ENCODE results near the gene CORO2B. TPM values are rescaled to one million over a fixed set of nuclear protein-coding genes. Genes with fewer than 3 reads are reported as not detected.
"Not testable (repeated sequence)": the region's sequence is repeated elsewhere in the genome, so short reads cannot be mapped to it uniquely, and the experiment has no call there.

Gene CORO2B
- total RNA-seq, 1 experiment from 2014 or later, result 20.3 TPM

DNA sequence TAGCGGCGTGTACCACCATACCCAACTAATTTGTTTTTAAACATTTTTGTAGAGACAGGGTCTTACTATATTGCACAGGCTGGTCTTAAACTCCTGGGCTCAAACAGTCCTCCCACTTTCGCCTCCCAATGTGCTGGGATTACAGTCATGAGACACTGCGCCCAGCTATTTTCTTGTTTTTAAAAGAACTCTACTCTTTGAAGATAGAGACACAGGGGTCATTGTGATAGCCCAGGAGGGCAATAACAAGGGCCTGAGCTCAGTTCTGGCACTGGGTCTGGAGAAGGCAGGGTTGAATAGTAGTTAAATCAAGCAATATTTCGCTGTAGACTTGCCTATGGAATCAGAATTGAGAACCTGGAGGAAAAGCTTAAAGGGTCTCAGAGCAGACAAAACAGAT is 143.1 kb downstream of the CORO2B start:
- no peak for DNase-seq (ENCODE audit: low read depth)

DNA sequence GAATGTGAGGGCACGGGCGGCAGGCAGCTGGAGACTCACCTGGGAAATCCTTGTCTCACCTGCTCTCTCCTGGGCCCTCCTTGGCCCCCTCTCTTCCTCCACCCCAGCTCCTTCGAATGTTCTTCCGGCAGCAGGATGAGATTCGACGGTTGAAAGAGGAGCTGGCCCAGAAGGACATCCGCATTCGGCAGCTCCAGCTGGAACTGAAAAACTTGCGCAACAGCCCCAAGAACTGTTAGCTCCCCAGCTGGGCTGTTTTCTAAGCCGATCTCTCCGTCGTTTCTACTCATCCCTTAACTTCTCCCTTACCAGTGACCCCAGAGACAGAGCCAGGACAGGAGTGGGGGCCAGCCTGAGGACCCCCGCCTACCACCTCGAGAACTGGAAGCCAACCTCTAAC is 146.9 kb downstream of the CORO2B start:
- no peak for DNase-seq (ENCODE audit: low read depth)

DNA sequence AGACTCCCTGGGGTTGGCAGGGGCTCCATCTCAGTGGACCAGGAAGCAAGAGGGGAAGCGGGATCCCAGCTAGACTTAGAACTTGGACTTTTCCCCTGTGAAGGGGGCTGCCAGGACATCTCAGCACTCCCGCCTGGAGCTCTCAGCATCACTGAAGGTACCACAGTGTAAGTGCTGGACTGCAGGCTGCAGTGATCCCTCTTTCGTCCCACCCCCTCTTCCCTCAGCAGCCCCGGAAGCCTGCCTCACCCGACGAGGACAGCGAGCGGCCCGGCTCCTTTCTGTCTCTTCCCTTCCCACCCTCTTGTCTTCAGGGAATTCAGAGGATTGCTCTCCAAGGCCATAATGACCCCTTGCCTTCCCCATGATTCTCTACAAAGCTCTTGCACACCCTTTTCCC is 147.5 kb downstream of the CORO2B start:
- DNase-seq (ENCODE audit: low read depth), result no peak

DNA sequence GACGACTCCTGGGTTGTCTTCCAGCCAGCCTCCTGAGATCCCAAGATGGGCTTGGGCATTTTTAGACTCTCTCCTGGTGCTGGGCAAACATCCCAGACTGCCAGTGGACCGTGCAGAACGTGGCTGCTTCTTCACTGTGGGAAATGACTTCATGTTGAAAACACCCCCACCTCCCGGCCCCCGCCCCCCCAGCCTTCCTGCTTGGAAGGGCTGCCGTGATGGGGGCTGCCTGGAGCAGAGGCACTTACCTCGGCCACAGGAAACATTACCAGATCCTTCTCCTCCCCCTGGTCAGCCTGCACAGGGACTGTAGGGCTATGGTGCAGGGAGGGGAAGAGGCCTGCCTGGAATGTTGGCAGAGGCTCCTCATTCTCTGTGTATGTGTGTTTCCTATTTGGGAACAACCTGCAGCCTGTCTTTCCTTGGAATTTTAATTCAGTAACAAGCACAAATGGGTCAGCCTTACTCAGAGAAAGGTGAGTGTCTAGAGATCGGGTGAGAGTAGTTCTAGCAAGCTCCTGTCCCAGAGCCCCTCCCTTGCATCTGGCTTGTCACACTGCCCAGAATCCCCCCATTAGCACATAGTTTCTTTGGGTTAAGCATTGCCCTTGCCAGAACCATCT is 151.1 kb downstream of the CORO2B start:
- no peak for DNase-seq (ENCODE audit: low read depth)

DNA sequence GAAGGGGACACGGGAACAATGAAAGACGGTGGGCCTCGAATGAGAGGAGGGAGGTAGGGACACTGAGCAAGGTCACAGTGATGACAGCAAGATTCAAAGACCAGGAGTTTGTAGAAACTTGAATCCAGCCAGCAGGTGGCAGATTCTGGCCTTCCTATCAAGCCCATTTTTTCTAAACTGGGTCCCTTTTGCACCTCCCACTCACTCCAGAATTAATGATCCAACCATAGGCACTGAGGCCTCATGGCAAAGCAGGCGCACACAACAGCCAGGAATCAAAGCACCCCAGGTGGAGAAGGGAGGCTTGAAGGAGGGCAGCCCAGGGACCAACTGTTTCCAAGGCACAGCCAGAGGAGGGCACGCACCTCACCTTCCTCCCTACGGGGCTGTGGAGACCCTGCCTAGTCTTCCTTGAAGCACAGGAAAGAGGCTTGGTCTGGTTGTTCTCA is 151.7 kb downstream of the CORO2B start:
- peak; percentile 29 for DNase-seq (ENCODE audit: low read depth)

DNA sequence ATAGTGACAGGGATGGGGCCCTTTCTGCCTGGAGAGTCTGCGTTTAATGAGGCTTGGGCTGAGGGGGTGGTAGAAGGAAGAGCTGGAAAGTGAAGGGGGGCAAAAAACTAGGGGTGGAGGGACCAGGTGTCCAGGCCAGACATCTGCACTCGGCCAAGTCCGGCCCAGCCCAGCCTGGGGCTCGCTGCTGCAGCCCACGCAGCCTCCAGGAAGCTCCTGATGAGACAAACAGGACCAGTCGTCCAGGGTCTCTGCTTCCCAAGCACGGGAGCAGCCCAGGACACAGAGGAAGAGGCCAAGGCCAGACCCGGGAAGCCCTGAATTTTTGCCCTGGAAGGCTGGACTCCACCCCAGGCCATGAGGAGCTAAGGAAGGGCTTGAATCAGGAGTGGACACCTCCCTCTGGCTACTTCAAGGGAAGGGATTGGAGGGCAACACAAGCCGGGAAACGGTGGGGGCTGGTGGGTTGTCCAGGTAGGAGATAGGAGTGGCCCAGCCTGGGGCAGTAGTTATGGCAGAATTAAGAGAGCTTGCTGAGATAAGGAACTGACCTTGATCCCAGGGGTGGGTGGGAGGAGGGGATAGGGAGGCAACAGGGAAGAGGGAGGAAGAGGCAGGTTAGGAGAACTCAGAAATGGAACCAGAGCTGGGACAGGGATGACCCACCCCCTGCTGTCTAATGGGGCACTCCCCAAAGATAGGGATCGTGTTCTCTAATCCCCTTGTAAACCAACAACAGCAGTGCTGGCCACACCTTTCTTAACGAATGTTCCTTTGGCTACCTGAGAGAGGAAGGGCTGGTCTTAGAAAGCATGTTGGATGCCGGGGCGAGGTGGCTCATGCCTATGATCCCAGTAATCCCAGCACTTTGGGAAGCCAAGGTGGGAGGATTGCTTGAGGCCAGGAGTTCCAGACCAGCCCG is 152.4 kb downstream of the CORO2B start:
- no peak for DNase-seq (ENCODE audit: low read depth)

DNA sequence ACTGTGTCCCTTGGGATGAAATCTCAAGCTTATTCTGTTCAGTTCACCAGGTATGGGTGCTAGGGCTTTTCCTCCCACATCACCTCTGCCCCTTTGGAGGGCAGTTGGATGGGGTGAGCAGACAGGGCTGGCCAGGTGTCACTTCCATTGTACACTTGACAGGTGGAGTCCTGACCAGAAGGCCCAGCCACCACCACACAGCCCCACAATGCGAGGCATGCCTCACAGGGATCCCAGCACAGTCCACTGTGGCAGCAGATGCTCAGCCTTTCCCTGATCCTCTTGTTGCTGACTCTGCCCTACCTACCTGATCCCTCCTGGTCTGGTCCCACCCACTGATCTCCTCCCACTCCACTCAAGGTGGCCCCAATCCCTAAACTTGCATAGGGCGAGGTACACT is 153.7 kb downstream of the CORO2B start:
- DNase-seq (ENCODE audit: low read depth), result no peak

DNA sequence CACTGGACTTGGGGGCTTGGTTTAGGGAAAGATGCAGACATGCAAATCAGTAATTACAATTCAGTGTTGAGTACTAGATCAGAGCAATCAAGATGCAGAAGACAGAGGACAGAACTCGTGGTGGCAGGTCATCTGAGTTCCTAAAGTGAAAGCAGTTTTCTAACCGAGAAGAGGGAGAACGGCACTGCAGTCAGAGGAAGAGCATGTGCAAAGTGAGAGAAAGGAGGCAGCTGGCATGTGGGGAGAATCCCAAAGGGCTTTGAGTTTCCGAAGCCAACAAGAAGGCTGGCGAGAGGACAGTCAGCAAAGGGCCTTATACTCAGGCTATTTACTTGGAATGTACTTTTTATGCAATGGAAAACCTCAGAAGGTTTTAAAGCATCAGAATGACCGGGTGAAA is 154.9 kb downstream of the CORO2B start:
- DNase-seq (ENCODE audit: low read depth), result peak; percentile 64

DNA sequence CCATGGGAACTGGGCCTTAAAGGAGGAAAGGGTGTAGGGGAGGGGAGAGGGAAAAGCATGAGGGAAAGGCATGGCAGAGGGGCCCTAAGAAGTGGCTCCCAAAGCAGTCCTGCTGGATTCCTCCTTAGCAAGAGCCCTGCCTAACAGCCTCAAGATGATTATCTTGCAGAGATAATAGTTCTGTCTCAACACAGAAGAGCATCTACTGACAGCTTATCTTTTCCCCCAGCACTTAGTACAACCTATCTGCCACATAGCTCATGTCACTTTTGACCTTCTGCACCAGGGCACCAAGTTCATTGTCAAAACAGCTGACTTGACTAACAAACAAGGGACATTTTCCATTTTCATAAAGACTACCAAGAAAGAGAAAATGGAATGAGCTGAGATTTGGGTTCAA is 155.6 kb downstream of the CORO2B start:
- no peak for DNase-seq (ENCODE audit: low read depth)

DNA sequence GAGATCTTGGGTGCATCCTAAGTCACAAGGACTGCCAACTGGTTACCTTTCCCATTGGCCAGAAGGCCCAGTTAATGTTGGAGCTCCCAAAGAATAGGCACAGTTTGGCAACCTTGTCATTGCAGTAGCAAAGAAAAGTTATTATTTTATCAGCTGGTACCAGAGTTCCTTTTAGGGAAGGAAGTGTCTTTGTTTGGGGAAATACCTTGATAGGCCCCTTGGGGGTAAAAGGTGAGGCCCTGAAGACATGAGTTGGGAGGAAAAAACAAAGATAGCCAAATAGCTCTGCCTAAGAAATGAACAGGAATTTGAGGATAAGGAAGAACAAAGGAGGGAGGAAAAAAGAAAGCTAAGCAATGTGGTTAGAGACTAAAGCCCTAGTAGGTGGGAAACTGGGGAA is 156.1 kb downstream of the CORO2B start:
- no peak for DNase-seq (ENCODE audit: low read depth)

DNA sequence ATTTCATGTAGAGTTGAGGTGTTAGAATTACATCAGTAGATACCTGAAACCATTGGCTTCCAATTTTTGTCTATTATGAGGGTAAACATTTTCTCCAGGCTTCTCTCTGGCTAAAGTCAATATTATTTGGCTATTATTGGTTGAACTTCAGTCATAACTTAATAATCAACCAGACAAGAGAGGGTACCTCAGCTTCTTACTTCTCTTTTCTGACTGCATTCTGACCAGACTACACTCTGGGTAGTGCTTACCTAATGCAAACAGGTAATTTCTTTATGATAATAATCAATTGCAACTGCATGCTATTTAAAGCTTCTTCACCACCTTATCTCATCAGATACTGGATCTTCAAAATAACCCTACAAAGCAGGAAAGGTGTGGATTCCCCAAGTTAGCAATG is 156.8 kb downstream of the CORO2B start:
- DNase-seq (ENCODE audit: low read depth), result no peak

DNA sequence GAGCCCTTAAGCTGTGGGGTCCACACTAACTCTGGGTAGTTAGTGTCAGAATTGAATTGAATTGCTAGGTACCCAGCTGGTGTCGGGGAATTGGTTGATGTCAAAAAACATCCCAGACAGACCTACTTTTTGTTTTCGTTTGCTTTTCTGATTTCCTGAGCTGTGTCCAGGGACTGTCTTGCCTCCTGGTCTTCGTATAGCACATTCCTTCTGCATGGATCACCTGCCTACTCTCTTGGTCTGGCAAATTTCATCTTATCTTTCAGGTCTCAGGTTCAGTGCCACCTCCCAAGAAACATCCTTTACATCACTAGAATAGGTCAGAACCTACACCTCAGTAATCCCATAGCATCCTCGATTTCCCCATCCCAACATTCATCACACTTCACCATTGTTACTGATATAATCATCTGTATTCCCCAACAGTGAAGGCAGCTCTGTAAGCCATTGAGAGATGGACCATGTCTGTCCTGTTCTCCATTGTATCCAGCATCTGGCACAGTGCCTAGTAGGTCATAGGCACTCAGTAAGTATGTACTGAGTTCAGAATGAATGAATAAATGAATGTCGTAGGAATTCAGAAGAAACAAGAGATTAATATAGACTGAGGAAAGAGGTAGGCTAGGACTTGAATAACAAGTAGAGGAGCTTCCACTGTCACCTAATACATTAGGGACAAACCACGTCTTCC is 160.7 kb downstream of the CORO2B start:
- DNase-seq (ENCODE audit: low read depth), result no peak

DNA sequence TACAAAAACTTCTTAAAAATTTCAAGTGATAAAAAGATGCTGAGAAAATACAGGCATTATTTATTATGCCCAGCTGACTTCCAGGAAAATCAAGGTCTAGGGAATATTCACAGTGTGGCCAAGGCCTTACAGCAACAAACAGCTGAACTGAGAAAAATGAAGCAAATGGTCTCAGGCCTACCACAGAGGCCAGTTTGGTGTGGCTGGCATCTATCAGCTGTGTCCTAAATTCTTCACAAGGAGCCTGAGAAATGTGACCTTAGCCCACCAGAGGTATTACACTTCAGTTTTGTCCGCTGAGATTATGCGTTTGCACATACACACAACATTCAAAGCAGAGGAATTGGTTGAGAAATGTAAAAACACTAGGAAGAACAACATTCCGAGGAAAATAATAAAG is 164.5 kb downstream of the CORO2B start:
- no peak for DNase-seq (ENCODE audit: low read depth)

DNA sequence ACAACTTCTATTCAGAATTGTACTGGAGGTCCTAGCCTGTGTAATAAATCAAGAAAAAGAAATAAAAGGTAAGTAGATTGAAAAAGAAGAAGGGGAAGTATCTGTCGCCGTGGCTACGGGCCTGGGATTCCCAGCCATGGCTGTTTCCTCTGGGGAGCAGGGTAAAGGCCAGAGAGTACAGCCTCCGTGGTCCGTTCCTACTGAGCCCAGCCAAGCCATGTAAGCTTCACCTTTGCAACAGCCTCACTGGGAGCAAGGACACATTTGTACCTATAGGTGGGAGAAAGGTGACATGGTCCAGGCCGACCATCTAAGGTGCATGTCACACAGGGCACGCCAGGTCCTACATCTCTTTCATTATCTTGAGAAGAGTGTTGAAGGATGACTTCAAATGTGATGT is 170.6 kb downstream of the CORO2B start:
- DNase-seq (ENCODE audit: low read depth), result no peak

DNA sequence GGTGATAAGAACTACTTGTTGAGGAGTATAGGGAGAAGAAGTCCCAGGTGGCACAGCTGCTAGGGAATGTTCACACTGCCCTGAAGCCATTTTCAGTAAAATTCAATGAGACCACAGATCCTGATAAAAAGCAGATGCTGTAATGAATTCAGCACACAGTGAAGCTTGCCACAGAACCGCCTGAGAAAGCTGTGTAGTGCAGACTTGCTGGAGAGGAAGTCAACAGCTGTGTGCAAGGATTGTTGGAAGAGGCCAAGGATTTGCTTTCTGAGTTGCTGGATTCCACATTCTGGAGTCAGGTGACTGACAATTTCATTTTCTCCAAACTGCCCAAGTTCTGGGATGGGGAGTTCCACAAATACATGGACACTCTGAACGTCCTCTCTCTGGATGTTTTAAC is 171.0 kb downstream of the CORO2B start:
- DNase-seq (ENCODE audit: low read depth), result no peak

DNA sequence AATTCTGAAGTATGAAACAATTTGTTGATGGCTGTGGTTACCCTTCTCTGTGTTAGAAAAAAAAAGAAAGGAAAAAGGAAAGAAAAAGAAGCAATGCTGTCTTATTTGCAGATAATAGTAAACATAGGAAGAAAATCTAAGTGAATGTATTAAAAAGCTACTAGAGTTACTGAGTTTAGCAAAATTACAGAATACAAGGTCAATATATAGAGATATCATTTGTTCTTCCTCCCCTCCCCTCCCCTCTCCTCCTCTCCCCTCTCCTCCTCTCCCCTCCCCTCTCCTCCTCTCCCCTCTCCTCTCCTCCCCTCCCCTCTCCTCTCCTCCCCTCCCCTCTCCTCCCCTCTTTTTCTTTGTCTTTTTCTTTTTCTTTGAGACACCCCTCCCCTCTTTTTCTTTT is 172.8 kb downstream of the CORO2B start:
- DNase-seq (ENCODE audit: low read depth), result no peak

DNA sequence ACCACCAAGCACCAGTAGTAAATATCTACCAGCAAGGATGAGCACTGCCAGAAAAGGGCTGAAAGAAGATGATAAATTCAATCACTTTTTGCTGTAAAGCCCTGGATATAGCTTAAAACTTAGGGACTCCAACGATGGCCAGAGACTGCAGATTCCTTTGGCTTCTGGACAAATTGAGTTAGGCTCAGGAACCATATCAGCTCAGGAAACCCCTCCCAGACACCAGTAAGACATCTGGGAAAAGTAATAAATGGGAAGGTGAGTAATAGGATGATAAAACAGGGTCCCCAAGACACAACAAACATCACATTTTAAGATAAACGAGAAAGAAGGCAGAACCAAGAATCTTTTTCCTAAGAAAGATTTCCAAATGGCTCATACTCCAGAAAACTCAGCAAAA is 176.9 kb downstream of the CORO2B start:
- DNase-seq (ENCODE audit: low read depth), result no peak

DNA sequence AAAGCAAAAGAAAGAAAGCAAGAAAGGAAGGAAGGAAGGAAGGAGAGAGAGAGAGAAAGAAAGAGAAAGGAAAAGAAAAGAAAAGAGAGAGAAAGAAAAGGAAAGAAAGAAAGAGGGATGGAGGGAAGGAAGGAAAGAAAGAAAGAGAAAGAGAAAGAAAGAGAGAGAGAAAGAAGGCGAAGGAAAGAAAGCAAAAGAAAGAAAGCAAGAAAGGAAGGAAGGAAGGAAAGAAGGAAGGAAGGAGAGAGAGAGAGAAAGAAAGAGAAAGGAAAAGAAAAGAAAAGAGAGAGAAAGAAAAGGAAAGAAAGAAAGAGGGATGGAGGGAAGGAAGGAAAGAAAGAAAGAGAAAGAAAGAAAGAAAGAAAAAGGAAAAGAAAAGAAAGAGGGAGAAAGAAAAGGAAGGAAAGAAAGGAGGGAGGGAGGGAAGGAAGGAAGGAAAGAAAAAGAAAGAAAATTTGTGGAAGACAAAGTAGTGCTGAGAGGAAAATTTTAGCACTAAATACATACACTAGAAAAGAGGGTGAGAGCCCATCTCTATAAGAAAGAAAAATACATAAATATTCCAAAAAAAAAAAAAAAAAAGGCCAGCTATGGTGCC is 181.3 kb downstream of the CORO2B start:
- DNase-seq (ENCODE audit: low read depth), result not testable (repeated sequence)

DNA sequence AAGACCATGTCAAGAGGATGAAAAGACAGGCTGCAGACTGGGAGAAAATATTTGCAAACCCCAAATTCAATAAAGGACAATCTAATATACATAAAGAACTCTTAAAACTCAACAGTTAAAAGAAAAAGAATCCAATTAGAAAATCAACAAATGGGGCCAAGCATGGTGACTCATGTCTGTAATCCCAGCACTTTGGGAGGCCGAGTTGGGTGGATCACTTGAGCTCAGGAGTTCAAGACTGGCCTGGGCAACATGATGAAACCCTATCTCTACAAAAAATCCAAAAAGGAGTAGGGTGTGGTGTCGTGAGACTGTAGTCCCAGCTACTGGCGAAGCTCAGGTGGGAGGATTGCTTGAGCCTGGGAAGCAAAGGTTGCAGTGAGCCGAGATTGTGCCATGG is 184.3 kb downstream of the CORO2B start:
- no peak for DNase-seq (ENCODE audit: low read depth)

DNA sequence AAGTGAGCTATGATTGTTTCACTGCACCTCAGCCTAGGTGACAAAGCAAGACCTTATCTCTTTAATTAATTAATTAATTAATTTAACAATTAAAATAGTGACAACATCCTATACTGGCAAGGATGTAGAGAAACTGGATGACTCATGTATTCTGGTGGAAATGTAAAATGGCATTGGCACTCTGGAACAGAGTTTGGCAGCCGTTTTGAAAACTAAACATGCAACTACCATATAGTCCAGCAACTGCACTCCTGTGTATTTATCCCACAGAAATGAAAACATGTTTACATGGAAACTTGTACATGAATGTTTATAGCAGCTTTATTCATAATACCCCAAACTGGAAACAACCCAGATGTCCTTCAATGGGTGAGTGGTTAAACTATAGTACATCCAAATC is 185.3 kb downstream of the CORO2B start:
- no peak for DNase-seq (ENCODE audit: low read depth)

DNA sequence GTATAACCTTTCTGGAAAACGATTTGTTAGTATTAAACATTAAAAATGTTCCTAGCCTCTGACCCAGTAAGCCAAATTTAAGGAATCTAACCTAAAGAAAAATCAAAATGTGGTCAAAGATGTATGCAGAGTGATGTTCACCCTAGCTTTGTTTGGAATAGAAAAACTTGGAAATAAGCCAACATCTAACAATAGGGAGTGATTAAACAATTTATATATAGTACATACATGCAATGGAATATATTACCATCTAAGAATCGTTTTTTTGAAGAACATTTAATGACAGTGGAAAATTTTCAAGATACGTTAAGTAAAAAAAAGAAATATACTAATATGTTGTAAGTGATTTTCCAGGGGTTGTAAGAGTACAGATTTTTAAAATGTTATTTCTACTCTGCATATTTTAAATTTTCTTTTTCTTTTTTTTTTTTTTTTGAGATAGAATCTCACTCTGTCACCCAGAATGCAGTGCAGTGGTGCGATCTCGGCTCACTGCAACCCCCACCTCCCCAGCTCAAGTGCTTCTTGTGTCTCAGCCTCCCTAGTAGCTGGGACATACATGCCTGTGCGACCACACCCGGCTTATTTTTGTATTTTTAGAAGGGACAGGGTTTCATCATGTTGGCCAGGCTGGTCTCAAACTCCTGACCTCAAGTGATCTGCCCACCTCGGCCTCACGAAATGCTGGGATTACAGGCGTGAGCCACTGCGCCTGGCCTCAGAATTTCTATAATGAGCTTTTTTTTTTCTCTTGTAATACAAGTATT is 187.0 kb downstream of the CORO2B start:
- DNase-seq (ENCODE audit: low read depth), result no peak
